ENCODE data around the gene CLN3.

GRCh38 chr16:28504707-28505404 is 13.0 kb upstream of the CLN3 start:
- TF ChIP-seq POLR2A (IDR thresholded peaks at IDR 0.05; ENCODE audit: low read length), result no peak
- no peak for TF ChIP-seq GATA1 (IDR thresholded peaks at IDR 0.05; ENCODE audit: low read depth, low read length)
